SK-N-DZ (cell line): ENCODE data around the gene MTX2. TPM values are rescaled to one million over a fixed set of nuclear protein-coding genes. Genes with fewer than 3 reads are reported as not detected.

ENCODE experiments used
- DNase-seq: peaks from one replicate; pipeline ENCODE4 v3.0.0-alpha.2; 2015; ENCODE audit warnings: low spot score
- polyA plus RNA-seq, 2 experiments: library from polyadenylated mRNA; depleted of rRNA; stranded (reverse); fragments of >200 nt; gene quantifications; 2 replicates each; pipeline ENCODE4 v1.2.3, GENCODE V29; 2014

The MTX2 gene
- 77.7 and 95.1 TPM in 2 replicates for polyA plus RNA-seq (2014; cell fraction: cytosol; rRNA removed)
- polyA plus RNA-seq (2014; cell fraction: nucleus; rRNA removed), result 45.6 and 64.9 TPM in 2 replicates

DNA sequence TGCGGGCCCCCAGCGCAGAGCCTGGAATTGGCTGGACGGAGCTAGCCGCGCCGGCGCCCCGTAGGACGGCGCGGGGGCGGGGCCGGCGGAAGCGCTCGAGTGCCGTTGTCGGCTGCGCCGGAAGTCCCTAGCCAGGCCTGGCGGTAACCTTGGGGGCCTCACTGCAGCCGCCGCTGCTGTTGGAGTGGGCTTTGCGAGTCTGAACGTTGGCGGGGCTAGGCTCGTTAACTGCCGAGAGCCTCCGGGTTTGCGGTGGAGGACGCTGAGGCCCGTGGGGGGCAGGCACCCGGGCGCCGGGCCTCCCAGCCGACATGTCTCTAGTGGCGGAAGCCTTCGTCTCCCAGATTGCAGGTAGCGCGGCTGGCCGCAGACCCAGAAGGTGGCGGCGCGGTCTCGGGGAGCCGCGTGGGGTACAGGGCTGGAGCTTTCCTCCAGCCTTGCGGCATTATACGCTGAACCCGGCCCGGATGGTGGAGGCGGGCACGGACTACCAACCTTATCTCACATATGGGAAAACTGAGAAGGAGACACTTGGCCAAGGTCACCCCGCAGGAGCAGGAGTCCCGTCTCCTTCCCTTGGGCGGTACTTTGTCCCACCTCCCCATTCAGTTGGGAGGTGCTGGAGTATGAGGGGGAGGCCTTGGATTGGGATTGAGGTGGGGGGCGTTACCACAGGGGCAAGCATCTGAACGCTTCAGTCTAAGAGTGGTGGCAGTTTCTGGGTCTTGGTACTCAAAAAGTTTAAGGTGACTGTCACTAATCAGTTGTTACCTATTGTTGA is at the start of gene MTX2:
TSS of gene MTX2 (plus strand) at position 124 of the 781 bp plus-strand sequence. CDS start at position 312, 188 bp downstream.
- DNase-seq, result peak; percentile 85

DNA sequence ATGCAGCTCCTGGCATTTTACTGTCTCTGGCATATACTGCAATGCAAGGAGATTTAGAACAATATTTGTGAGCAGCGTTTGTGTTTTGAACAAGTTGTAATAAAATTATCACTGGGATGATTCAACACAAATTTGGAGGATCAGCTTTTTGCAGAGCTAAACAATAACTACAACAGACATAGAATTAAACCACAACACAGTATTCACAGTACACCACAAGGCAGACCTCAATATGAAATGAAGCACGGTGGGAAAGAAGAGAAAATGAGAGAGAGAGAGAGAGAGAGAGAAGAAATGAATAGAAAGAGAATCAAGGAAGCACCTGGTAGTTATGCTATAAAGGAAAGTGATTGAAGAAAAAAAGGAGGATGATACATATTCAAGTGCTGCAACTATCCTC is 41.4 kb upstream of the MTX2 start:
- DNase-seq, result no peak

DNA sequence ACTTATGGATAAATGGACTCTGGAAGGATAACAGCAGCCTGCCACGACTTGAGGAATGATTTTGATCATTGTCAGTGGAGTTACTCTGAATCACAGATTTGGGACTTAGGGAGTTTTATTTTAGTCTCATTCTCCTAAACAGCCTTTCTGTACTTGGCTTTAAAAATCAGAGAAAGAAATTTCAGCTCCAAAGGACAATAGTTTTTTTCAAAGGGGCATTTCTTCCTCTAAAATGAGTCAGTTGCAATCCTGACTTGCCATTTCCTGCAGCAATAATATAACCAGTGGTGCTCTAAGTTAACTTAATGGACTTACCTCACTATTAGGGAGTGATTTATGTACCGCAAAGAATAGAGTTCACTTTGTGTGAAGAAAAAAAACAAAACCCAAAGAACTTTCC is 35.1 kb upstream of the MTX2 start:
- DNase-seq, result no peak

DNA sequence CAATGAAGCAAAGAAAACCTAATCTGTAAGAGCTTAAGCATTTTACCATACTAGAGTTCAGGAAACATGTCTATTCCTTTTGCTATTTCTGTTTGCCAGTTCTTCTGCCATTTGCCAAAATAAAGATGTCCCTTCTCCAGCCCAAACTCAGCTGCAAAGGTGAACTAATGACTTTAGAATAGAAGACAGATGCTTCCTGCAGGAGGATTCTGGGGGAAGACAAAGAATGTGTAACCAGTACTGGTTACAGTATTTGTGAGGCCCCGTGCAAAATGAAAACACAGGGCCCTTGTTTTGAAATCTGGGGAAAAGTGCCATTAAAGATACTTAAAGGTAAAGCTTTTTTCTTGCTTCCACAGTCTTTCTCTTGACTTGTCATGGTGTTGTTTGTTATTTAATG is 34.3 kb upstream of the MTX2 start:
- DNase-seq, result no peak

DNA sequence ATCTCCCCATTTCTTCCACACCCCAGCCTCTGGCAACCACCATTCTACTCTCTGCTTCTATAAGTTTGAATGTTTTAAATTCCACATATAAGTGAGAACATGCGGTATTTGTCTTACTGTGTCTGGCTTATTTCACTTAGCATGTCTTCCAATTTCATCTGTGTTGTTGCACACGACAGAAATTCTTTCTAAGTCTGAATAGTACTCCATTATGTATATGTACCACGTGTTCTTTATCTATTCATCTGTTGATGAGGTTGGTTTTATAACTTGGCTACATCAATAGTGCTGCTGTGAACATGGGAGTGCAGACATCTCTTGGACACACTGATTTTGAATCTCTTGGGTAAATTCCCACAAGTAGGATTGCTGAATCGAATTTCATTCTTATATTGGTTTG is 31.8 kb upstream of the MTX2 start:
- peak; percentile 18 for DNase-seq

DNA sequence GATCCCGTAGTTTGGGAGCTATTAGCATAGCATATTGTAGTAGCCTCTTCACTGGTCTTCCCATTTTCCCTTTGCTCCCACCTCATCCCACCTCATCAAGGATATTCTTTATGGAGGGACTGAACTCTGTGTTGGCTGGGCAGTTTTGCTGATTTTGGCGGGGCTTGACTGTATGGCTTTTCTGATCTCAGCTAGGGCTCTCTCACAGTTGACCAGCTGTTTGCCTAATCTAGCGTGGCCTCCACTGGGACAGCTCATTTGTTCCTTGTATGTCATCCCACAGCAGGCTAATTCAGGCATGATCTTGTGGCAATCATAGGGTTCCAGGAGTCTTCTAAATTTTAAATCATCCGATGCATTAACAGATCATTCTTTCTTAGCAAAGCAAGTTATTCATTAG is 30.2 kb upstream of the MTX2 start:
- DNase-seq, result no peak

DNA sequence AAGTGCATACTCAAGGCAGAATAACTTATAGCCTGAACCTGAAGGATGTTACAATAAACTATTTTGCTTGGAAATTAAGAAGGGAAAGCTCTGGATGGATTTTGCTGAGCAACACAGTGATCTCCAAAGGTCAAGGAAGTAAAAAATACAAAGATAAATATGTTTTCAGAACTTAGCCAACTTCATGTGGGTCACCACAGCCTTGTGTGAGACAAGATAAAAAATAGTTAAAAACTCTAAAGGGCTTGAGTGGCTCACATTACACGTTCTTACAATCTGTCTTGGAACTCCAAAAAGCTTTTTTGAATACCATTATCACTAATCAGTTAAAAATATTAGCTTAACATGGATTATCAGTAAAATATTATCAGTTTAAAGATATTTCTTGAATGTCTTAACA is 28.9 kb upstream of the MTX2 start:
- no peak for DNase-seq

DNA sequence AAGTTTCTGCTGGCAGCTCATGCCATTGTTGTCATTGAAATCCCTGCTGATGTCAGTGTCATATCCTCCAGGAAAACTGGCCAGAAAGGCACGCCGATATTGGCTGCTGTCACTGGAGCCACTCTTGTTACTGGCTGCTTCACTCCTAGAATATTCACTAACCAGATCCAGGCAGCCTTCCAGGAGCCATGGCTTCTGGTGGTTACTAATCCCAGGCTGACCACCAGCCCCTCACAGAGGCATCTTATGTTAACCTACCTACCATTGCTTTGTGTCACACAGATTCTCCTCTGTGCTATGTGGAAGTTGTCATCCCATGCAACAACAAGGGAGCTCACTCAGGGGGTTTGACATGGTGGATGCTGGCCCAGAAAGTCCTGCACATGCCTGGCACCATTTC is 27.0 kb upstream of the MTX2 start:
- no peak for DNase-seq

DNA sequence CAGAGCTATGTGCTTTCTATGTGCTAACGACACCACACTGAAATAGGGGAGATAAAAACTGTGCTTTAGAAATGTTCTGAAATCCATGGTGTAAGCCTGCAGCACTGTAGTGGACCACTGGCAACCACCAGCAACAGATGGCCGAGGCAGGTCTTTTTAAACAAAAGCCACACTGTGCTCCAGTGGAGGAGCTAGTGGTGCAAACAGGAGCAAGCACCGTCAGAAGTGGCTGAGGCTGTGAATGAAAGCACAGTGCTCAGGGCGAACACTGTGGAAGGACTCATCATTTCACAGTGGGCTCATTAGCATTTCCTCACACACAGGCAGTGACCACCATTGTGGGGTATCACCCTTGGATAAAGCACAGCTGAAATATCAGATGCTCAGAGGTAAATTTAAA is 22.9 kb upstream of the MTX2 start:
- DNase-seq, result no peak

DNA sequence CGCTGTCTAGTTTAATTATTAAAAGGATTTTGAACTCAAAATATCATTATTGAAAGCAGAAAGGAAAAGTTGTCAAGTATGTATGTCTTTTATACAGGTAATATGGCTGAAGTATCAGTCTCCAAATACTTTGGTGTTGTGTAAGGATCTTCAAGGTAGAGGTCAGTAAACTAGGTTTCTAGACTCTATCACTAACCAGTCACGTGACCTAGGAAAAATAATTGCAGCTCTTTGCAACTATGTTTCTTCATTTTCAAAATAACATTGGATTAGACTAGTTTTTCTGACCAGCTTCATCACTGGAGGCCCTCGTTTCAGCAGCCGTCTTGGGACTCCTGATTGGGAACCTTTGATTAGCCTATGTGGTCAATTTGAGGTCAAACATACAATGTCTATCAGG is 21.4 kb upstream of the MTX2 start:
- DNase-seq, result no peak

DNA sequence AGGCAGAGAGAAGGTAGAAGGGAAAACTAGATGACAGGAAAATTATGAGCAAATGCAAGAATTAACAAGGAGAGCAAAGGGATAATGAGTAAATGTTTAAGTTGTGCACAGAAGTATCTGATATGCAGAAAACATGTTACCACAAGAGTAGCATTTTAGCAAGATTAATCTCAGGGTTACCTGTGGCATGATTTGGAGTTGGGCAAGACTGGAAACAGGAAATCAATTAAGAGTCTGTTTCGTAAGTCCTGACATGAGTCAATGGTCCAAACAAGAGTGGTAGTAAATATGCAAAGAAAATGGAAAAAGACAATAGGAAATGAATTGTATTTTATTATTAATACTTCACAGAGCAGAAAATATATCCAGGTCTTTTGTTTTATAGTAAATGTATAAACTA is 17.3 kb upstream of the MTX2 start:
- no peak for DNase-seq

DNA sequence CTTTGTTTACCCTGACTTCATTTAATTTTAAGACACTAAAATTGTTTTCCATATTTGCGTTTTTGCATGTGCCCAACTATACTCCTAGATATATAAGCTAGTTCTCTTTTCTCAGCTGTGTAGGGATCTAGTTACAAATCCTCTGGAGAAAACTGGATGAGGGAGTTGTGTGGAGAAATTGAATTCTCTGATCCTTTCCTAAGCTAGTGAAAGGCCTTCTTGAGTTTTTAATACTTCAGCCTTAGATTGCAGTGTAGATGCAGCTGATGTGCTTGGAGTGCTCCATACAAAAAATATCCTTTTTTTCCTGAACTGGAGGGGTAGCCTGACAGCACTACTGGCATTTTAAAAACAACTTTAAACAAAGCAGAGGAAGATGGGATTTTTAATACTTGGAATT is 8.6 kb upstream of the MTX2 start:
- no peak for DNase-seq

DNA sequence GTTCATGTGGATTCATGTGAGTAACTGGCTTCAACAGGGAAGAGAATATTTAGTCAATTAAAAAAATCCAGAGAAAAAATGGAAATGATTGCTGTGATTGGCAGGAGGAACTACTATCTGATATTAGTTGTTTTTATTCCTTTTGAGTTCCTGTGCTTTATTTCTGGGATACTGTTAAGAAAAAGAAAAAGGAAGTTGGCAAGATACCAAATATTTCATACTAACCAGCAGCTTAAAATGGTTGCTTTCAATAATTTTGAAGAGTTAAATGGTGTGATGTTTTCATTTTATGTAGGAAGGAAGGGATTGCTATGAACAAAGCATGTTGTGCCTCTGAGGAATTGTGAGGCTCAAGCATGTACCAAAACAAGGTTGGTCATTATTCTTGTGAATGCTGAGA is 8.1 kb upstream of the MTX2 start:
- DNase-seq, result no peak

DNA sequence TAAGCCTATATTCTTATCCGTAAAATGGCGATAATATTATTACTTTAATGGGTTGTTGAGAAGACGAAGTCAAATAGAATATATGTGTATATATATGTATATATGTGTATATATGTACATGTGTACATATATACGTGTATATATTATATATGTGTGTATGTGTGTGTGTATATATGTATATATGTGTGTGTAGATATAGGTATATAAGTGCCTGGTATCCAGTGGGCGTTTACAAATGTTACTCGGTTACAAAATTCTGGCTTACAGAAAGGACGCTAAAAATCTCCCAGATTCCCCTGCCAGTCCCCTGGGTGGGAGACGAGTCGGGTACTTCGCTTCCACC is 295 bp upstream of the MTX2 start:
- DNase-seq, result no peak

DNA sequence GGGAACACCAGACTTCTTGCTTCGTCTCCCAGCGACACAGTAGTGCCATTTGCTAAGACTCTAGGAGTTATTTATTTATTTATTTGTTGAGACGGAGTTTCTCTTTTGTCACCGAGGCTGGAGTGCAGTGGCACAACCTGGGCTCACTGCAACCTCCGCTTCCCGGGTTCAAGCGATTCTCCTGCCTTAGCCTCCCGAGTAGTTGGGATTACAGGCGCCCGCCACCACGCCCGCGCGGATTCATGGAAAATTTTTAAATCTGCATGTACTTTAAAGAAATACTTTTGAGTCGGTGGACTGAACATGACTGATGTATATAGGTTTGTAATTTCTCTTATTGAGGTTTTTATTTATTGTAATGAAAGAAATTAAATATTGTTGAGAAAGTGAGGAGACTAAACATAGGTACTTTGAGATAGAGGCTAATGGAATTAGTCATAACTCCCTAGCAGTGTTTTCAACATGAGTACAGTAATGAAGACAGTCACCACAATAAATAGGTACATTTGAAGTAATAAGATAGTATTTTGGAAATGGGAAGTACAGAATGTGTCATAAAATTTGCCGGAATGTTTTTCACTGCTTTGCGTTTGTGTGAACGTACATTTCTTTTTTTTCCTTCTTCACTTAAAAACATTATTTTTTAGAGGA is 983 bp downstream of the MTX2 start:
- DNase-seq, result no peak

DNA sequence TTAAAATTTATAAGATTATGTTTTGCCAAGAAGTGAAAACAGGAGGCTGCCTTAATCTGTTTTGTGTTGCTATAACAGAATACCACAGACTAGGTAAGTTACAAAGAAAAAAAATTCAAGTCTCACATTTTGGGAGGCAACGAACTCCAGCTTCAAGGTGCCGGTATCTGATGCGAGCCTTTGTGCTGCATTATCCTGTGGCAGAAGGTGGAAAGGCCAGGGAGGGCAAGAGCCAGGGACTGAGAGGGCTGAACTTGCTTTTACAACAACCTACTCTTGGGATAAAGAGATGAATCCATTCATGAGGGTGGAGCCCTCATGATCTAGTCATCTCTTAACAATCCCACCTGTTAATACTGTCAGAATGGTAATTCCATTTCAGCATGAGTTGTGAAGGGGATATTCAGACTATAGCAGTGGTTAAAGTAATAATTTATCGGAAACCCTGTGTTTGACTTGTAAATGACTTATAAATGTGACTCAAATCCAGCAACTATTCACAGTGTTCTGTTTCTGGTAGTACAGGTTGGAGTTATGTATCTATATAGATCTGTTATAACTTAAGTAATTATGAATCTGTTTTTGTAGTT is 3.7 kb downstream of the MTX2 start:
- no peak for DNase-seq

DNA sequence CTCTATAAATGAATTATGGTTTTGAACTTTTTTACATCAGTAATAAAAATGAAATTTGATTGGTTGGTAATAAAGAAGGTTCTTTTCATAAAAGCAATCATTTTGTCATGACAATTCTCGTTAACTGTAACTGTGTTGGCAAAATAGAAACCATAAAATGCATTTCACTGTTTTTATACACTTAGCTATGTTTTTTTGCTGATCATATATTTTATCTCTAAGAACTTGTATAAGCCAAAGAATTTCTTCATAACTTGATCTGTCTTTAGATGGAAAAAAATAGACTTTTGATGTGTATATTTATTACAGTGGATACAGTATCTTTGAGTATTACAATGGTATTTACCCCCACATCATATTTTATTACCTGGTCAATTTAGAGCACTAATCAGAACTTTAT is 9.7 kb downstream of the MTX2 start:
- DNase-seq, result no peak

DNA sequence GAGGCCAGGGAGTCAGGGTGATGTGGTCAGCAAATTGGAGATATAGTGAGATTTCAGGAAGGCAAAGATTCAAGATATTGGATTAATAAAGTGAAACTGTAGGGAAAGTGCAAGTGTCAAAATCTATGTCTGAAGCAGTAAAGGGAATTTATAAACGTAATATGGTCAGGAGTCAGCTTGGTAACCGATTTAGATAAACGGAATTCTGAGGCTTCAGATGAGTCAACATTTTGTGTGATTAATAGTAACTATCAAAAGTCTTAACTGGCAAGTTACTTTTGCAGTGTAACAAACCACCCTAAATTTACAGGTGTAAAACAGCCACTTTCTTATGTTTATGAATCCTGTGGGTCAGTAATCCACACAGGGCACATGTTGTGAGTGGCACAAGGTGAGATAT is 10.9 kb downstream of the MTX2 start:
- DNase-seq, result no peak

DNA sequence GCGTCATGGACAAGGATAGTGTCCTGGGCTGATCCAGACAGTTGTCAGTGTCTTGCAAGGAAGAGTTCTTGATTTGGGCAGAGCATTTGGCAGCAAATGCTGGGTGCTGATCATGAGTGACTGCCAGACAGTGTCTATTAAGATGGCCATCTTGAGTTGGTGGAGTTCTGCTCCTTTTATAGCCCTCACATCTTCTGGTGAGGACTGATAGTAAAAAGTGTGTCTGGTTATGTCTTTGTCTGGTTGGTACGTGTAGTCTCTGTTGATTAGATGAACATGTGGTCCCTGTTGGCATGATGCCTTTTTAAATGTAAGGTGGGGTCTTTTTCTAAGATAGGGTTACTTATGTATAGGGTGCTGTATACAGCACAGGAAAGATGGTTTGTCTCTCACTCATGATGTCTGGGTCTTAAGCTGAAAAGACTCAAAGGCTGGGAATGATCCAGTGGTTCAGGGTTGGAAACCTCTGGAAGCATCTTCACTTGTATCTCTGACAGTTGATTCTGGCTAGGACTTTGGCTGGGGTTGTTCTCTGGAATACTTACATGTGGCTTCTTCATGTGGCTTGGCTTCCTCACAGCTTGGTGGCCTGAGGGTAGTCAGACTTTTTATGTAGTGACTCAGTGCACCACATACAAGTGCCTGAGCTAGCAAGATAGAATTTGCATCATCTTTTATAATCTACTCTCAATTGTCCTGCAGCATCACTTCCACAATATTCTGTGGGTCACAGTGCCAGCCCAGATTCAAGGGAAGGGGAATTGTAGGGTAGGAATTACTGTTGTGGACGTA is 11.8 kb downstream of the MTX2 start:
- no peak for DNase-seq

DNA sequence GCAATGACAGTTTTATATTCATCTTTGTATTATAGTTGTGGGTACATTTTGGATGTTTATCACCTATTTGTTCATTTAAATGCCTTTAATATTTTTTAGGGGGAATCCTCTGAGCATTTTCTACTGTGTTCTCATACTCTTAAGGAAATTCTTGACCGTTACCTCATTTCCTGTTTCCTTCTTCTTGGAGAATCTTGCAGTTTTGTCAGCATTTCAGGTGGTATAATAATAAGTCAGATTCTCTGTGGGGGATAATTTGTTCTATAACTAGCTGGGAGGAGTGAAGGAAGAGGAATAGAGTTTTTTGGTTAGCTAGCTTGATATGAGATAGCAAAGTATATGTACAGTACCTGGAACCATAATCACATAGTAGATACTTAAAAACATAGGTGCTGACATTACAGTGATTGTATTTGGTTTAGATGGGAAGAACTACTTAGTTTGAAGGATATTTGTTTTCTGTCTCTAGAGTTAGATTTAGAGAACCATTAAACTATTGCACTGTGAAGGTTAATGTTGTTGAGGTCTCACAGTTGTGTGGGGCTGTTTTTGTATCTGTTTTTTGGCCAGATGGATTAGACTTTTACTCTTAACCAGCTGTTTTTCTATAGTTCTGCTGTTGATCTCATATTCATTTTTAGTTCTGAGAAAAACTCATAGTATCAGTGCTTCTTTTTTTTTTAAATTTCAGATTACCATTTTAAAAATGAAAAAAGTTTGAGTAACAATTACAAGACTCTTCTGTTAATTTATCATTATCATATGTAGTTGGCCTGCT is 14.2 kb downstream of the MTX2 start:
- no peak for DNase-seq

DNA sequence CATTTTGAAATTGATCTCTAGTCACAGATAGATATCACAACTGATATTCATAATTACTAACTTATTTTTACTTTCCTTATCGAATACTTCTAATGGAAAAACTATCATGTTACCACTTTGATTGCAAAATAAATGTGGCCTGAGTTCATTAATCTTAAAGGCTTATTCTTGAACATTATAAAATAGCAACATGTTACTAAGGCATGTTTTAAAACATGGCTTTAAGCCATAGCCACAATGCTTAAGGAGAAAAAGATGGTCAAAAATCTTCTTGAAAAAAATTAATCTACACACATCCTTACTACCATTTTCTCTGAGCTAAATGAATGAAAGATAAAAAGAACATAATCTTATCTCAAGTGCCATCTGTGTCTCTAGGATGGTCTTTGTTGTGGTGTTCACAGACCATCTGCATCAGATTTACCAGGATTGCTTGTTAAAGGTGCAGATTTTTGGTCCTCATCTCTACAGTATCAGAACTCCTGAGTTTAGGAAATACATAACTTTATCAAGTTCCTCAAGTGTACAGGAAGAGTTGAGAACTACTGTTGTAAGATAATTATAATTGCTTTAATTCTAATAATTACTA is 15.3 kb downstream of the MTX2 start:
- no peak for DNase-seq
